GM12801 (cell line): Measurements from ENCODE around the gene HHIPL1.

Experiments
- CTCF ChIP-seq: IDR thresholded peaks from one replicate; pipeline ENCODE4 v1.5.1; 2011; ENCODE audit warnings: control low read depth; ENCODE audit not compliant: insufficient read length; ENCODE audit errors: extremely low read depth

The HHIPL1 gene

GRCh38 chr14:99698236-99698635 lies 53.3 kb downstream of the HHIPL1 start:
- TF ChIP-seq CTCF = no peak

DNA sequence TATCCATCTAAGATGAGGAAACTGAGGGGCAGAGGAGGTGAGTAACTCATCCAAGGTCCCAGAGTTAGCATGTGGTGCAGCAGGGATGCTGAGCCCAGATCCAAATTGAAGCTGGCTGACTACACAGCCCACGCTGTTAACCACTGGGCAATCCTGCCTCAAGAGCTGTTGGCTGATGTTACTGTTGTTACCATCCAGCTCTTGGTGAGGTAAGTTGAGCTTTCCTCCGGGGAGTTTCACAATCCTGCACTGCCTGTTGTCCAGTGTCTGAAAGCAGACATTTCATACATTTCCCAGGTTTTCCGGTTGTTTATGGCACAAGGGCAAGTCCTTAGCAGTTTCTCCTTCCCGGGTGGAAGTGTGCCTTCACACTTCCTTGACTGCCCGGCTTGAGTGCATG lies 53.7 kb downstream of the HHIPL1 start:
- no peak for TF ChIP-seq CTCF

DNA sequence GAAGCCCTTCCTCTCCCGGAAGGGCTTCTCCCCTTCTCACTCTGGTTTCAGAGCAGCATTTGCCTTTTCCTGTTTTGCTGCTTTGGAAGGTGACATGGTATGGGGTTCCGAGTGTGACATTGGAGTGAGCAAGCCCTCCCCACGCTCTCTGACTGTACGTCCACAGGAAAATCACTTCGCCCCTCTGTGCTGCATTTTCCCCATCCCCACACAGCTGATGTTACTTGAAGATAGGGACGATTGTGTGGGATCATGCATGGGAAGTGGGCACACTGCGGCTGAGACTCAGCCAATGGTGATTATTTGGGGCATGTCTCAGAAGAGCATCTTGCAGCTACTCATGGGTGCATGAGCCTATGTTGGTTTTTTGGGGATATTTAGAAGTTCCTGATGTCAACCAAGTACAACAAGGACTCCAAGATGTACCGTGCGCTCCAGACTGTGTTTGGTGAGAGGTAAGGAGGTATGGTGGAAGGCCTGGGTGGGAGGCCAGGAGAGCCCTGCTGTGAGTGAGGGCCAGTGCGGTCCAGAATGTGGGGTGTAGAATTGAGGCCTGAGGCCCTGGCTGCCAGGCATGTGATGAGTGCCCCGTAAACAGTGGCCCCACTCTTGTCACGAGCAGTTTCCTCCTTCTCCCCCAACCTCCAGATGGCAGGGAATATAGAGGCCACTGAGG lies 54.3 kb downstream of the HHIPL1 start:
- no peak for TF ChIP-seq CTCF

DNA sequence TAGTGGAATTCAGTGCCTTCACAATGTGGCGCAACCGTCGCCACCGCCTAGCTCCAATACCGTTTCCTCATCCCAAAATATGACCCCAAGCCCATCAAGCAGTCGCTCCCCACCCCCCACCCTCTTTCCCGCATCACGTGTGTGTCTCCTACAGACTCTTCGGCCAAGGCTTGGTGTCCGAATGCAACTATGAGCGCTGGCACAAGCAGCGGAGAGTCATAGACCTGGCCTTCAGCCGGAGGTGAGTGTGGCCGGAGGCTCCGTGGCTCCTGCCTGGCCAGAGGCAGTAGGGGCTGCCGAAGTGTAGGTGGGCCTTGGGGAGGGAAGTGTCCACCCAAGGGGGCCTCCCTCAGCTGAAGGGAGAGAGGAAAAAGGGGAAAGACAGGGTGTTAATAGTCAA lies 54.9 kb downstream of the HHIPL1 start:
- no peak for TF ChIP-seq CTCF

- TF ChIP-seq CTCF = no peak
Observed at GRCh38 chr14:99700379-99700778, 55.5 kb downstream of the HHIPL1 start.

GRCh38 chr14:99701260-99701659 lies 56.3 kb downstream of the HHIPL1 start:
- no peak for TF ChIP-seq CTCF

DNA sequence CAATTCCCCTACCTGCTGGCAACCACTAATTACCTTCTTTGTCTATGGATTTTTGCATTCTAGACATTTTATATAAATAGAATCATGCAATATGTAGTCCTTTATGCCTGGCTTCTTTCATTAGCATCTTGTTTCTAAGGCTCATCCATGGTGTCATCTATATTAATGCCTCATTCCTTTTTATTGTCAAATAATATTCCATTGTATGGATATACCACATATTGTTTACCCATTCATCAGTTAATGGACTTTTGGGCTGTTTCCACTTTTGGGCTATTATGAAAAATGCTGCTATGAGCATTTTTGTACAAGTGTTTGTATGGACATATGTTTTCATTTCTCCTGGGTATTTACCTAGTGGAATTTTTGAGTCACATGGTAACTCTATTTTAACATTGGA lies 57.2 kb downstream of the HHIPL1 start:
- no peak for TF ChIP-seq CTCF

DNA sequence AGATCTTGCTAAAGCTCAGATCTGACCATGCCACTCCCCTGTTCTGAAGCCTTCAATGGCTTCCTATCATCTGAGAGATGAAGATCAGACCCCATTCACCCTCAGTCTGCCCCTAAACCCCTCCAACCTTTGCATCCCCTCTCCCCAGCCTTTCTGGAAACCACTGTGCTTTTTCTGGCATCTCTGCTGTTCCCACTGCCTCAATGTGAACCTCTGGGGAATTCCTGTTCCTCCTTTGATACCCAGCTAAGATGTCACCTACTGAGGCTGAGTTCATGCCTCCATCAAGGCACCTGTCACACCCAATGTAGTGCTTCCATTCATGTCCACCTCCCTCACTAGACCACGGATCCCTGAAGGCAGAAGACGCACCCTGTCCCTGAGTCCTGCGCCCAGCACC lies 58.5 kb downstream of the HHIPL1 start:
- TF ChIP-seq CTCF = no peak
